Measurements from ENCODE around the gene GRK5.

GRK5 gene

GRCh38 chr10:119441921-119442757 lies 234.8 kb downstream of the GRK5 start:
- H3K4me3 ChIP-seq (replicated peaks; ENCODE audit: low read depth, low read length): no peak overlapping the region
- DNase-seq (ENCODE audit: low read depth): no peak
- TF ChIP-seq CTCF (IDR thresholded peaks at IDR 0.05; ENCODE audit: low read length, missing control alignments): no peak

GRCh38 chr10:119442758-119443060 lies 235.3 kb downstream of the GRK5 start:
- DNase-seq (ENCODE audit: low read depth): no peak
- no peak overlapping the region for H3K4me3 ChIP-seq (replicated peaks; ENCODE audit: low read depth, low read length)
- TF ChIP-seq CTCF (IDR thresholded peaks at IDR 0.05; ENCODE audit: low read length, missing control alignments): no peak

GRCh38 chr10:119443441-119443840 lies 236.1 kb downstream of the GRK5 start:
- no peak overlapping the region for H3K4me3 ChIP-seq (replicated peaks; ENCODE audit: low read depth, low read length)
- no peak for TF ChIP-seq CTCF (IDR thresholded peaks at IDR 0.05; ENCODE audit: low read length, missing control alignments)
- DNase-seq (ENCODE audit: low read depth): no peak

GRCh38 chr10:119443970-119444660 lies 236.7 kb downstream of the GRK5 start:
- H3K4me3 ChIP-seq (replicated peaks; ENCODE audit: low read depth, low read length): no peak overlapping the region
- no peak for DNase-seq (ENCODE audit: low read depth)
- no peak for TF ChIP-seq CTCF (IDR thresholded peaks at IDR 0.05; ENCODE audit: low read length, missing control alignments)

- H3K4me3 ChIP-seq (replicated peaks; ENCODE audit: low read depth, low read length): no peak overlapping the region
- no peak for DNase-seq (ENCODE audit: low read depth)
- no peak for TF ChIP-seq CTCF (IDR thresholded peaks at IDR 0.05; ENCODE audit: low read length, missing control alignments)
Measured at GRCh38 chr10:119444866-119445265, 237.5 kb downstream of the GRK5 start.

GRCh38 chr10:119445311-119445934 lies 238.1 kb downstream of the GRK5 start:
- no peak overlapping the region for H3K4me3 ChIP-seq (replicated peaks; ENCODE audit: low read depth, low read length)
- DNase-seq (ENCODE audit: low read depth): peak; percentile 84
- TF ChIP-seq CTCF (IDR thresholded peaks at IDR 0.05; ENCODE audit: low read length, missing control alignments): peak; percentile 93

Data from fibroblast of pulmonary artery (primary cell).